Measurements from ENCODE around the gene CA5A.

Gene CA5A

GRCh38 chr16:87964049-87964659, 27.8 kb upstream of the CA5A start:
- FAIRE-seq: no peak
- no peak for DNase-seq (ENCODE audit: extremely low spot score, insufficient read length, low read depth)

DNA sequence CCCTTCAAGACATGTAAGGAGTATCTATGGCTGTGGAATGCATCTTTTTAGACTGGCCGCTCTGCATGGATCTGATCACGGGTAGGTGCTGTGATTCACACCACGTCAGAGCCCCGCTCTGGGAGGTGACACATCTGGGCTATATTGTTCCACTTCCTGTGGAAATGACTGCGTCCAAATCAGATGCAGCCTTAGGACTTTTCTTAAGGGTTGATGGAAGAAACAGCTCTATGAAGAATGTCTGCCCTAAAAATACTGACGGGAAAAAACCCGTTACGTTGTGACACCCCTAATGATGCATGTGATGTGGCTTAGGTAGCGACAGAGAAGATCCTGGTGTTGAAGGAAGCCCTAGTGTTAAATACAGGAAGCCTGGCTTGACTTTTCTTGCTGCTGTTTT, 27.1 kb upstream of the CA5A start:
- no peak for DNase-seq (ENCODE audit: extremely low spot score, insufficient read length, low read depth)
- no peak for FAIRE-seq

DNA sequence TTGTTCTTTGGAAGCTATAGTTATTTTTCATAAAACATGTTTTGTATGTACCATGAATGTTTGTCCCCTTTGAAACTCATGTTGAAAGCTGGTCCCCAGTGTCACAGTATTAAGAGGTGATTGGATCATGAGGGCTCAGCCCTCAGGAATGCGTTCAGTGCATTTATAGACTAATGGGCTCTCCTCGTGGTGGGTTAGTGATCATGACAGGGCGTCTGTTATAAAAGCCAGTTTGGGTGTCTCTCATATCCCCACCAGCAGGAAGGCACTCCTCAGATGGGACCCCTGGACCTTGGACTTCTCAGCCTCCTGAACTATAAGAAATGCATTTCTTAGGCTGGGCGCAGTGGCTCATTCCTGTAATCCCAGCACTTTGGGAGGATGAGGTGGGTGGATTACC, 25.3 kb upstream of the CA5A start:
- no peak for FAIRE-seq
- no peak for DNase-seq (ENCODE audit: extremely low spot score, insufficient read length, low read depth)

DNA sequence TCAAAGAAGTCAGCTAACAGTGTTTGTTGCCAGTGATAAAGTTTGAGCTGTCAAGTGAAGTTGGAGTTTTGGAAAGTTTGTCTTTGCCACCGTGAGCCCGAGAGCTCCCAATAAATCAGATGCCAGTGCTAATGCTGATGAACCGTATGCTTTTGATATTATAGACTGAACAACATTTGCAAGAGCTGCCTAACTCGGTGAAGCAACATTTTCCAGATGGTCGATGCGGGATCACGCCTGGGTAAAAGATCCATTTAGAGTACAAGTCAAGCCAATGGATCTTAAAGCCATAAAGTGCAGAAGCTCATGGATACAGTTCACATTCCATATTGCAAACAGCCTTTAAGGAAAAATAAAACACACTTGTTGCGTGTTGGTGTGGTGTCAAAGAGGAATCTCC, 24.5 kb upstream of the CA5A start:
- DNase-seq (ENCODE audit: extremely low spot score, insufficient read length, low read depth) (no peak), FAIRE-seq (no peak)

GRCh38 chr16:87960296-87960695, 24.0 kb upstream of the CA5A start:
- DNase-seq (ENCODE audit: extremely low spot score, insufficient read length, low read depth): no peak
- FAIRE-seq: no peak

GRCh38 chr16:87959391-87959990, 23.2 kb upstream of the CA5A start:
- FAIRE-seq (no peak), DNase-seq (ENCODE audit: extremely low spot score, insufficient read length, low read depth) (no peak)

- FAIRE-seq (no peak), DNase-seq (ENCODE audit: extremely low spot score, insufficient read length, low read depth) (no peak)
Measured at GRCh38 chr16:87958632-87959031, 22.3 kb upstream of the CA5A start.

- no peak for DNase-seq (ENCODE audit: extremely low spot score, insufficient read length, low read depth)
- FAIRE-seq: no peak
Measured at GRCh38 chr16:87957296-87958094, 21.2 kb upstream of the CA5A start.

GRCh38 chr16:87956365-87957231, 20.3 kb upstream of the CA5A start:
- DNase-seq (ENCODE audit: extremely low spot score, insufficient read length, low read depth) (no peak), FAIRE-seq (peak; percentile 56)

DNA sequence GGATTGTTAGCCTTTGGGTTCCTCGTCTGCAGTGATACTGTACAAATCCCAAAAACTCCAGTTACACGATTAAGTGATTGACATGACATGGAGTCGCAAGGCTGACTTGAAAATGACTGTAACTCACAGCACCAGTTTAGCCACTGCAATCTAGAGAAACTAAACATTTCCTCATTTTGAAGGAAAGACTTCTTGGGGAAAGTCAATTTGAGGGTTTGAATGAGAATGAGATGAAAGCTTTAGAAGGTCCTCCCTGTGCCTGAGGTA, 19.7 kb upstream of the CA5A start:
- FAIRE-seq: no peak
- DNase-seq (ENCODE audit: extremely low spot score, insufficient read length, low read depth): no peak

DNA sequence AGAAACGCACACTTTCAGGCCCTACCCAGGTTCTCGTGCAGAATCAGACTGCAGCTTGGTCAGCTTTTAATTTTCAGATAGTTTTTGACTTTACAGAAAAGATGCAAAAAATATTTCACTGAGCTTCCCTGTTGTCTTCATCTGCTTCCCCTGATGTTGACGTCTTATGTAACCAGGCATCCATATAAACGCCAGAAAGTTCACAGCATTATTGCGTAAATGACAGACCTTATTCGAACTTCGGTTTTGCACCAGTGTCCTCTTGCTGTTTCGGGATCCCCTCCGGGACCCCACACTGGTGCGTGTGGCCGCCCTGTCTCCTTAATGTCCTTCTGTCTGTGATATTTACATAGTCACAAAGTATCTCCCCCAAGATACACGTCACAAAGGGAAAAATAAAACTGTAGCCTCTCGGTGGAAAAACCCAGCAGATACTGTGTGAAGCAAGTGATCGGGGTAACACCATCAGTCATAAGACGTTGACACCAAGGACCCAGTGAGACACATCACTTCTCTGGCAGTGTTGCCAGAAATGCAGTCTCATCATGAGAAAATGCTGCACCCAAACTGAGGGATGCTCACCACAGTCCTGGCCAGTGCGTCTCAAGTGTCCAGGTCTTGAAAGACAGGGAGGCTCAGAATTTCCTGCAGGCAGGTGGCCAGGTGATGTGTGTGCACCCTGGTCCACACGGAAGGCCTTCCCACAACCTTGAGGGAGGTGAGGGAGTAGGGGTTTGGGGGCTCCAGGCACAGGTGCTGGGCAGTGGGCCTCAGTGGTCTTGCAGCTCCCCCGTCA, 19.2 kb upstream of the CA5A start:
- no peak for DNase-seq (ENCODE audit: extremely low spot score, insufficient read length, low read depth)
- no peak for FAIRE-seq

GRCh38 chr16:87954826-87955225, 18.5 kb upstream of the CA5A start:
- FAIRE-seq (no peak), DNase-seq (ENCODE audit: extremely low spot score, insufficient read length, low read depth) (no peak)

GRCh38 chr16:87954361-87954760, 18.0 kb upstream of the CA5A start:
- FAIRE-seq (no peak), DNase-seq (ENCODE audit: extremely low spot score, insufficient read length, low read depth) (no peak)

- no peak for FAIRE-seq
- no peak for DNase-seq (ENCODE audit: extremely low spot score, insufficient read length, low read depth)
Measured at GRCh38 chr16:87953308-87954215, 17.2 kb upstream of the CA5A start.

DNA sequence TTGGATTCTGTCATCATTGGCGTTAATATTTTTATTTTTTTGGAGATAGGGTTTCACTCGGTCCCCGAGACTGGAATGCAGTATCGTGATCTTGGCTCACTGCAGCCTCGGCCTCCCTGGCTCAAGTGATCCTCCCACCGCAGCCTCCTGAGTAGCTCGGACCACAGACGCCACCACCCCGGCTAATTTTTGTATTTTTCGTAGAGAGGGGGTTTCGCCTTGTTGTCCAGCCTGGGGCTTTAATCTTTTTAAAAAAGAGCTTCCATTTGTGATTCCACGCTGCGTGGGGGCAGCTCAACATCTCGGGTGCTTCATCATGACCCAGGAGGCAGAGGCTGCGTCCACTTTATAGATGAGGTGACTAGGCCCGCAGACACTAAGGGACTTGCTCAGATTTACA, 16.4 kb upstream of the CA5A start:
- DNase-seq (ENCODE audit: extremely low spot score, insufficient read length, low read depth) (no peak), FAIRE-seq (no peak)

DNA sequence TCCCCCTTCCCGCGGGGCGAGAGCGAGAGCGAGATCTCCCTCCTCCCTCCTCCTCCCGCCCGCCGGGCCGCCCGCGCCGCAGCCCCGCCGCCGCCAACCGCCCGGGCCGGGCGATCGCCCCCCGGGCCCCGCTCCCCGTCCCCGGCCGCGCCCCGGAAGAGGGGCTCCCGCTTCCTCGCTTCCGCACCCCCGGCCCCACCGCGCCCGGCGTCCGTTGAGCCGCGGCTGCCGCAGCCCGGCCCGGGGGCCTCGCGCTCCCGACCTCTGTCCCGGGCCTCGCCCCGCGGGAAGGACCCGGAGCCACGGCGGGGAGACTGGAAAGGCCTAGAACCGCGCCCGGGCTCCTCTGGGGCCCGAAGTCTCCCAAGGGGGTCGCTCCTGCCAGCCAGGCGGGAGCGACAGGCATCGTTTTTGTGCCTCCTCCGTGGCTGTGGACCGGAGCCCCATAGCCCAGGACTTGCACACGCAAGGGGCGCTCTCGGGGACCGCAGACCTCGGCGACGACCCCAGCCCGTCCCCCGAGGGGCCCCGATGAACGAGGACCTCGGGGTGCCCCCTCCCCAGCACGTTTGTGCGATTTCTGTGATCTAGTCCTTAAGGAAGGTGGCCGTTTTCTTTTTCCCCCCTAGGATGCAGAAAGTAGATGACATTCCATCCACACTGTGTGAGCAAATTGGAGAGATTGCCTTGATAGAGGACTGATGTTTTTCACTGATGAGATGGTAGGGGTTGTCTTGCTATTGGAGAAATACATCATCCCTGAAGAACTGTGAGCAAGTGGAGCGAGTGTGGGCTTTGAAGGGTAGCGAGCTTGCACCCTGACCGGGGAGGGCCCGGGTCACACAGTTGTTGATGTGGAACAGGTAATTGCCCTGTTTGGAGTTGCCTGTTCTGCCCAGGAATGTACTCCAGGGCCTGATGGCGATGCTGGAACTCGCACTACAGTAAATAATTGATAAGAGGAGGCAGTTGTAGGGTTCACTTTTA, 15.5 kb upstream of the CA5A start:
- no peak for FAIRE-seq
- no peak for DNase-seq (ENCODE audit: extremely low spot score, insufficient read length, low read depth)

- DNase-seq (ENCODE audit: extremely low spot score, insufficient read length, low read depth): peak; percentile 96
- peak; percentile 94 for FAIRE-seq
Measured at GRCh38 chr16:87950765-87951551, 14.6 kb upstream of the CA5A start, which contains the start of gene BANP. TSS of gene BANP (plus strand) at chr16:87951434. CDS start at chr16:87975116, 23,682 bp downstream.
